Esophagus squamous epithelium (tissue), 5 donors: ENCODE results near the gene CFAP43. TPM values are rescaled to one million over a fixed set of nuclear protein-coding genes. Genes with fewer than 3 reads are reported as not detected.
A peak's percentile ranks its signal among the peaks of the same experiment; 100 is the strongest.

ENCODE experiments used
- DNase-seq: peaks from one replicate; lab custom pipeline; 2025; lab: John Stamatoyannopoulos, UW
- H3K27ac ChIP-seq, 4 donors: fragments of 200-600 bp; sonication (generic); one replicate each; pipeline ENCODE4 v1.5.1; 2016 to 2019; ENCODE audit warnings: mild to moderate bottlenecking in 1 of 4
- H3K27me3 ChIP-seq, 4 donors: fragments of 200-600 bp; sonication (generic); 1 replicate in 3 of 4; 2 replicates in 1 of 4; pipeline versions ENCODE4 v1.5.1 to v1.6.0; 2017 to 2021; ENCODE audit warnings: antibody characterized with exemption in 1 of 4
- H3K36me3 ChIP-seq, 3 donors: fragments of 200-600 bp; sonication (generic); one replicate each; pipeline ENCODE4 v1.5.1; 2016 to 2019
- H3K4me1 ChIP-seq, 3 donors: fragments of 200-600 bp; sonication (generic); one replicate each; pipeline ENCODE4 v1.5.1; 2017 to 2019
- H3K4me3 ChIP-seq, 4 donors: fragments of 200-600 bp; sonication (generic); 1 replicate in 3 of 4; 2 replicates in 1 of 4; pipeline ENCODE4 v1.5.1; 2016 to 2019; ENCODE audit warnings: mild to moderate bottlenecking in 2 of 4, moderate library complexity in 1 of 4
- H3K9me3 ChIP-seq, 3 donors: fragments of 200-600 bp; sonication (generic); one replicate each; pipeline ENCODE4 v1.5.1; 2016 to 2019
- CTCF ChIP-seq, 6 experiments: fragments of 450-650 bp in 4 of 6; fragments of 200-600 bp in 2 of 6; sonication (generic) in 2 of 6; IDR thresholded peaks; one replicate each; pipeline ENCODE4 v1.5.1; 2016 to 2019; ENCODE audit warnings: antibody characterized with exemption in 6 of 6, mild to moderate bottlenecking in 4 of 6, moderate library complexity in 4 of 6
- POLR2A ChIP-seq, 4 donors: fragments of 450-650 bp; IDR thresholded peaks; one replicate each; pipeline ENCODE4 v1.6.1; 2017; ENCODE audit warnings: antibody characterized with exemption in 4 of 4, mild to moderate bottlenecking in 4 of 4, moderate library complexity in 3 of 4
- WGBS, 2 donors: methylation state at CpG; one replicate each; pipeline ENCODE4 v1.1.5; 2018; 5-methylcytosine and 5-hydroxymethylcytosine counted together
- intact Hi-C: fragments of 100-400 bp; cut with DNase I; formaldehyde crosslinking; loops from one replicate; pipeline ENCODE4 v1.15.0; 2022
- total RNA-seq, 4 donors: library from RNA; depleted of rRNA; stranded (reverse); fragments of >200 nt; gene quantifications; one replicate each; pipeline ENCODE4 v1.1.0, GENCODE V29; 2016
- donor health status: DM: yes; HTN: yes; CAD: no.

Gene CFAP43
- total RNA-seq, 4 donors from 2014 or later = 0.19 to 0.38 TPM; not detected in 2

- H3K4me3 ChIP-seq = no peak overlapping the region
- intact Hi-C loops = no loop called here
- TF ChIP-seq CTCF (IDR thresholded peaks at IDR 0.05) = no peak
- TF ChIP-seq POLR2A (IDR thresholded peaks at IDR 0.05) = no peak
- peaks cover 0 to 11% (median 0%) of the 10 kb centered on the region in 3 donors for H3K9me3 ChIP-seq
- H3K27me3 ChIP-seq = peaks cover 0 to 33% (median 0%) of the 10 kb centered on the region in 4 donors
- H3K27ac ChIP-seq = peak overlapping the region in 2 of 4 donors; percentile 27 to 39
- no peak for DNase-seq
- peaks cover 0 to 15% (median 6%) of the 10 kb centered on the region in 3 donors for H3K4me1 ChIP-seq
- no peaks in the 10 kb centered on the region for H3K36me3 ChIP-seq
Observed at GRCh38 chr10:104092749-104093148, 139.4 kb downstream of the CFAP43 start.

GRCh38 chr10:104090611-104091010, 141.6 kb downstream of the CFAP43 start:
- peaks cover 0 to 5% (median 0%) of the 10 kb centered on the region in 3 donors for H3K9me3 ChIP-seq
- 49 to 51% methylated on average over 2 of the region's 2 CpGs for WGBS, 2 donors
- no peak overlapping the region for H3K27ac ChIP-seq
- intact Hi-C loops = no loop called here
- DNase-seq = no peak
- TF ChIP-seq CTCF (IDR thresholded peaks at IDR 0.05) (no peak), POLR2A (IDR thresholded peaks at IDR 0.05) (no peak)
- H3K4me3 ChIP-seq = no peak overlapping the region
- H3K27me3 ChIP-seq = peaks cover 0 to 41% (median 0%) of the 10 kb centered on the region in 4 donors
- H3K4me1 ChIP-seq = peaks cover 0 to 24% (median 6%) of the 10 kb centered on the region in 3 donors
- no peaks in the 10 kb centered on the region for H3K36me3 ChIP-seq

GRCh38 chr10:104089621-104090020, 142.5 kb downstream of the CFAP43 start:
- intact Hi-C loops = no loop called here
- H3K9me3 ChIP-seq = peaks cover 0 to 5% (median 0%) of the 10 kb centered on the region in 3 donors
- 40 to 64% methylated on average over 3 of the region's 3 CpGs for WGBS, 2 donors
- DNase-seq = no peak
- H3K4me1 ChIP-seq = peaks cover 0 to 26% (median 6%) of the 10 kb centered on the region in 3 donors
- TF ChIP-seq CTCF (IDR thresholded peaks at IDR 0.05) = no peak
- TF ChIP-seq POLR2A (IDR thresholded peaks at IDR 0.05) = no peak
- no peaks in the 10 kb centered on the region for H3K36me3 ChIP-seq
- H3K27me3 ChIP-seq = peaks cover 0 to 41% (median 0%) of the 10 kb centered on the region in 4 donors
- H3K27ac ChIP-seq = no peak overlapping the region
- H3K4me3 ChIP-seq = no peak overlapping the region

- 77 to 85% methylated on average over 5 of the region's 5 CpGs for WGBS, 2 donors
- Histone ChIP-seq H3K9me3 (no peaks in the 10 kb centered on the region), H3K4me1 (peaks cover 0 to 27% (median 6%) of the 10 kb centered on the region in 3 donors), H3K36me3 (no peaks in the 10 kb centered on the region), H3K4me3 (no peak overlapping the region), H3K27me3 (peaks cover 0 to 41% (median 0%) of the 10 kb centered on the region in 4 donors), H3K27ac (no peak overlapping the region)
- no peak for TF ChIP-seq POLR2A (IDR thresholded peaks at IDR 0.05)
- no peak for TF ChIP-seq CTCF (IDR thresholded peaks at IDR 0.05)
- DNase-seq = no peak
- intact Hi-C loops = no loop called here
Observed at GRCh38 chr10:104088239-104088638, 143.9 kb downstream of the CFAP43 start.

GRCh38 chr10:104085801-104086400, 146.3 kb downstream of the CFAP43 start, which contains the start of gene COL17A1:
TSS of gene COL17A1 (minus strand) at chr10:104085880. CDS start at chr10:104080673, 5,207 bp downstream.
- peaks cover 0 to 31% (median 0%) of the 10 kb centered on the region in 3 donors for H3K4me1 ChIP-seq
- H3K36me3 ChIP-seq = no peaks in the 10 kb centered on the region
- TF ChIP-seq CTCF (IDR thresholded peaks at IDR 0.05) (no peak), POLR2A (IDR thresholded peaks at IDR 0.05) (peak in 2 of 4 donors; percentile 13 to 34)
- H3K4me3 ChIP-seq = peak within 1 kb of the TSS; percentile 18 to 44 (median 38)
- intact Hi-C loops = no loop called here
- WGBS, 2 donors = 33 to 39% methylated on average over 3 of the region's 3 CpGs
- peaks cover 0 to 35% (median 0%) of the 10 kb centered on the region in 4 donors for H3K27me3 ChIP-seq
- no peaks in the 10 kb centered on the region for H3K9me3 ChIP-seq
- H3K27ac ChIP-seq = peak within 1 kb of the TSS; percentile 43 to 75 (median 70)
- no peak for DNase-seq
